ENCODE results near the gene LIN37.
"Not testable (repeated sequence)": the region's sequence is repeated elsewhere in the genome, so short reads cannot be mapped to it uniquely, and the experiment has no call there.

The LIN37 gene

GRCh38 chr19:35790981-35791813 is 42.8 kb downstream of the LIN37 start:
- DNase-seq: no peak

- no peak for DNase-seq
Measured at GRCh38 chr19:35791814-35792279, 43.5 kb downstream of the LIN37 start.

- DNase-seq: no peak
Measured at GRCh38 chr19:35792312-35792711, 43.9 kb downstream of the LIN37 start.

- no peak for DNase-seq
Measured at GRCh38 chr19:35792888-35793287, 44.5 kb downstream of the LIN37 start.

- no peak for DNase-seq
Measured at GRCh38 chr19:35793381-35794165, 45.2 kb downstream of the LIN37 start.

GRCh38 chr19:35795564-35795963 is 47.2 kb downstream of the LIN37 start:
- not testable (repeated sequence) for DNase-seq

- no peak for DNase-seq
Measured at GRCh38 chr19:35796645-35797542, 48.5 kb downstream of the LIN37 start.

GRCh38 chr19:35797663-35798062 is 49.3 kb downstream of the LIN37 start:
- DNase-seq: no peak

- DNase-seq: no peak
Measured at GRCh38 chr19:35801828-35802227, 53.5 kb downstream of the LIN37 start.
